ENCODE measurements around the gene RSKR. TPM values are rescaled to one million over a fixed set of nuclear protein-coding genes. Genes with fewer than 3 reads are reported as not detected.

The RSKR gene
- total RNA-seq, 1 experiment from 2014 or later: 35.1 TPM

DNA sequence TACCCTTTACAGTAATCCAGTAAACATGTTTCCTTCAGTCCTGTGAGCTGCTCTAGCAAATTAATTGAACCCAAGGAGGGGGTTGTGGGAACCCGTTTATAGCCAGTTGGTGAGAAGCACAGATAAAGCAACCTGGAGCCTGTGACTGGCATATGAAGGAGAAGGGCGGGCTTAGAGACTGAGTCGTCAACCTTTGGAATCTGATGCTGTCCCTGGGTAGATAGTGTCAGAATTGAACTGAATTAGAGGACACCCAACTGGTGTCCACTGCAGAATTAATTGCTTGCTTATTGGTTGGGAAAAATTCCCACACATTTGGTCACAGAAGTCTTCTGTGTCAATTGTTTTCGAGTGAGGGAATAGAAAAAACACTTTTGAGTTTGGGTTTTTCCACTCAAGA is 12.8 kb upstream of the RSKR start:
- H3K36me3 Mint-ChIP-seq (ENCODE audit: insufficient read depth, unreplicated experiment): peaks cover 45% of the 10 kb centered on the region
- no peaks in the 10 kb centered on the region for H3K9me3 Mint-ChIP-seq (ENCODE audit: low read depth, unreplicated experiment)
- CTCF ChIA-PET: no interaction called here
- intact Hi-C loops (cut with micrococcal nuclease; ENCODE audit: unreplicated experiment): no loop called here
- H3K27ac Mint-ChIP-seq (ENCODE audit: unreplicated experiment): no peak overlapping the region
- BruUV-seq (replicated peaks): no TSS peak
- no peaks in the 10 kb centered on the region for H3K27me3 Mint-ChIP-seq (ENCODE audit: unreplicated experiment)
- no peak for DNase-seq
- no peak overlapping the region for H3K4me3 Mint-ChIP-seq (ENCODE audit: low read depth, unreplicated experiment)
- TF ChIP-seq CTCF (IDR thresholded peaks at IDR 0.05; ENCODE audit: unreplicated experiment): no peak
- no peaks in the 10 kb centered on the region for H3K4me1 Mint-ChIP-seq (ENCODE audit: low read depth, unreplicated experiment)

GRCh38 chr17:28624148-28624547 is 10.2 kb upstream of the RSKR start:
- H3K27ac Mint-ChIP-seq (ENCODE audit: unreplicated experiment): no peak overlapping the region
- TF ChIP-seq CTCF (IDR thresholded peaks at IDR 0.05; ENCODE audit: unreplicated experiment): no peak
- no peak overlapping the region for H3K4me3 Mint-ChIP-seq (ENCODE audit: low read depth, unreplicated experiment)
- intact Hi-C loops (cut with micrococcal nuclease; ENCODE audit: unreplicated experiment): no loop called here
- CTCF ChIA-PET: no interaction called here
- no peaks in the 10 kb centered on the region for H3K4me1 Mint-ChIP-seq (ENCODE audit: low read depth, unreplicated experiment)
- no TSS peak for BruUV-seq (replicated peaks)
- no peak for DNase-seq
- H3K36me3 Mint-ChIP-seq (ENCODE audit: insufficient read depth, unreplicated experiment): peaks cover 33% of the 10 kb centered on the region
- no peaks in the 10 kb centered on the region for H3K27me3 Mint-ChIP-seq (ENCODE audit: unreplicated experiment)
- no peaks in the 10 kb centered on the region for H3K9me3 Mint-ChIP-seq (ENCODE audit: low read depth, unreplicated experiment)

GRCh38 chr17:28623696-28624095 is 9.7 kb upstream of the RSKR start:
- Mint-ChIP-seq H3K27ac (ENCODE audit: unreplicated experiment) (no peak overlapping the region), H3K36me3 (ENCODE audit: insufficient read depth, unreplicated experiment) (peaks cover 38% of the 10 kb centered on the region), H3K4me3 (ENCODE audit: low read depth, unreplicated experiment) (no peak overlapping the region), H3K27me3 (ENCODE audit: unreplicated experiment) (no peaks in the 10 kb centered on the region), H3K4me1 (ENCODE audit: low read depth, unreplicated experiment) (no peaks in the 10 kb centered on the region), H3K9me3 (ENCODE audit: low read depth, unreplicated experiment) (no peaks in the 10 kb centered on the region)
- CTCF ChIA-PET: interaction anchor here (1.6 kb wide), 1 partner anchor 12 kb away, joined by 3 read pairs; no protein-coding TSS in a partner anchor
- TF ChIP-seq CTCF (IDR thresholded peaks at IDR 0.05; ENCODE audit: unreplicated experiment): no peak
- BruUV-seq (replicated peaks): no TSS peak
- no peak for DNase-seq
- intact Hi-C loops (cut with micrococcal nuclease; ENCODE audit: unreplicated experiment): no loop called here

- Mint-ChIP-seq H3K27ac (ENCODE audit: unreplicated experiment) (no peak overlapping the region), H3K36me3 (ENCODE audit: insufficient read depth, unreplicated experiment) (peaks cover 34% of the 10 kb centered on the region), H3K4me1 (ENCODE audit: low read depth, unreplicated experiment) (no peaks in the 10 kb centered on the region), H3K27me3 (ENCODE audit: unreplicated experiment) (no peaks in the 10 kb centered on the region), H3K9me3 (ENCODE audit: low read depth, unreplicated experiment) (no peaks in the 10 kb centered on the region), H3K4me3 (ENCODE audit: low read depth, unreplicated experiment) (no peak overlapping the region)
- CTCF ChIA-PET: interaction anchor here (1.6 kb wide), 1 partner anchor 14 kb away, joined by 3 read pairs; no protein-coding TSS in a partner anchor
- no TSS peak for BruUV-seq (replicated peaks)
- intact Hi-C loops (cut with micrococcal nuclease; ENCODE audit: unreplicated experiment): no loop called here
- DNase-seq: no peak
- TF ChIP-seq CTCF (IDR thresholded peaks at IDR 0.05; ENCODE audit: unreplicated experiment): no peak
Measured at GRCh38 chr17:28622186-28622585, 8.2 kb upstream of the RSKR start.
